NCI-H1105 (cell line): Measurements from ENCODE around the gene RPS5.
"Not testable (repeated sequence)": the region's sequence is repeated elsewhere in the genome, so short reads cannot be mapped to it uniquely, and the experiment has no call there.

Source experiments
- DNase-seq: peaks from one replicate; lab custom pipeline; 2025; lab: John Stamatoyannopoulos, UW

The RPS5 gene

DNA sequence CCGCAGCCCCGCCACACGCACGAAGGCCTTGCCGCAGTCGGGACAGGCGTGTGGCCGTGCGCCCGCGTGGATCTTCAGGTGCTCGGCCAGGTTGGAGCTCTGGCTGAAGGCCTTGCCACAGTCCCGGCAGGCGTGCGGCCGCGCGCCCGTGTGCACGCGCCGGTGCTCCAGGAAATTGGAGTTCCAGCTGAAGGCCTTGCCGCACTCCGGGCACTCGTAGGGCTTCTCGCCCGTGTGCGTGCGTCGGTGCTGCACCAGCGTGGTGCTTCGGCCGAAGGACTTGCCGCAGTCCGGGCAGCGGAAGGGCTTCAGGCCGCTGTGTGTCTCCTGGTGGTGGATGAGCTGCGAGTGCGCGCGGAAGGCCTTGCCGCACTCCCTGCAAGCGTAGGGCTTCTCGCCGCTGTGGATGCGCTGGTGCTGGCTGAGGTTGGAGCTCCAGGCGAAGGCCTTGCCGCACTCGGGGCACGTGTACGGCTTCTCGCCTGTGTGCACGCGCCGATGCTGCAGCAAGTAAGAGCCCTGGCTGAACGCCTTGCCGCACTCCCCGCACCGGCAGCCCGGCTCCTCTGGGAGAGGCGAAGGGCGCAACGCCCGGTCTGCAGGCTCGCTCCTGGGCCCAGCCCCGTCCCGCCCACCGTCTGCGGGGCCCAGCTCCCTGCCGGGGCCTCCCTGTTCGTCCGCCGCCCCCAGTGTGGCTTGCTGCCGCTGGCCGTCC, 30.1 kb upstream of the RPS5 start:
- no peak for DNase-seq

DNA sequence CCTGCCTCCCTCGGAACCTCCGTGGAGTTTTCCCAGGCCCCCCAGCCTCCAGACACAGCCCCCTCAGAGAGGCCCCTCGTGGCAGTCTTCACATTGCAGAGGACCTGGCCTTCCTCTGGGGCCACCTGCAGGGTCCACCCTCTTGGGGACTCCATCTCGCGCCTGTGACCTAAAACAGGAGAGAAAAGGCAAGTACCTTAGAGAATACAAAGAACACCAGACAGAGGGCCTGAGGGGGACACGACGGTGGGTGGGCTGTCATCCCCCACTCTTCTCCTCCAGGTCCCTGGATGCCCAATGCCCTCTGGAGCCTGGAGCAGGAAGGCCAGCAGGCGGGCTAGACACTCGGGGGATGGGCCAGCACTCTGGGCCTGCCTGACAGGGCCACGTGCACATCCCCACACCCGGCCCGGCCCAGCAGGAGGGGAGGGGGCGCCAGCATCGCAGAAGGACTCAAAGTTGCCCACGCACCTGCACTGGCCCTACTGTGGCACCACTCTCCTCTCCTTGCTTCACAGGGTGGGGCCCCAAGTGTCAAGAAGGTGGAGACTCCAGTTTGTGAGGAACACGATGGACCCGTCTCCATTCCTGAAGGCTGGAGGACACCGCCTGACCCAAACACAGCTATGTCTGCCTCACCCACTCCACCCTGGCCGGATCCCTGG, 29.5 kb upstream of the RPS5 start:
- DNase-seq = no peak

DNA sequence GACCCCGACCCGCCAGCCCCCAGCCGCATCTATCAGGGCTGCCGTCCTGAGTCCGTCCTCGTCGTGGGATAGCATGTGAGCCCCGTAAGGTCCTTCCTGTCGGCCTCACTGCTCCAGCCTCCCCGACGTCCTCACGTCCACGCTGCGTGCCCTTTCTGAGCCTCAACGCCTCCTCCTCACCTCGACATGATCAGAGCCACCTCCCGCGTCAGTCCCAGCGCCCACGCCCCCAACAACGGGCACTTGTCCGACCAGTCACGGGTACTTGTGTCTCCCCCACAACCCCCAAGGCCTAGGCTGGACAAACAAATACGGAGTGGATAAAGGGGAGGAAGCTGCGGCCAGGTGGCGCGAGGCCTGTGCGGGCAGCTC, 25.2 kb upstream of the RPS5 start:
- DNase-seq = no peak

DNA sequence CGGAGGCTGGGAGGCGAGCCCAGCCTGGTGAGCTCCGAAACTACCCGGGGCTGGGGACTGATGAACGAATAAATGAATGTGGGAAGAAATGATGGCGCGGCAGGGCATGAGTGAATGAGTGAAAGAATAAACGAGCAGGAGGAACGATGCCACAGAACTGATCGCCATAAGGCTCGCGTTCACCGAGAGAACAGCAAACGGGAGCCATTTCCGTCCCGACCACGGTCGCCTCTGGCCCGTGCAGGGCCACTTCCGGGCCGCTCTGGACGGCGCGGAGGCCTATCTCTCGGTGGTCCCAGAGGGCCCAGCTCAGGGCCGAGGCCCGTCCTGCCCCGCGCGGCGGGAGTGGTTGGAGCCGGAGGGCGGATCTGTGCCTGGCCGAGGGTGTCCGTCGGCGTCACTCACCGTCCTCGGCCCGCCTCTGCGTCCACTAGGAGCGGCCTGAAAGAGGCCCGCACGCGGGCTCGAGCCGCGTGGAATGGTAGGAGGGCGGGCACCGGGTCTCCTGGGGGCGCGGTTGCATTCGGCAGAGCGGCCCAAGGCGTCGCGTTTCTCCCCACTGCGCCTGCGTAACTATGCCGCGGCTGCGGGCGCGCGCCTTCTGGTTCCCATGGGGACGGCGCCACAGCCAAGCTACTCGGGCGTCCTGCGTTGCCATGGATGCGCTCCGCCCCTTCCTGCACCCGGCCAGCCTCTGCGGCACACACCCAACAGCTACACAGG, 24.6 kb upstream of the RPS5 start, which contains the start of gene ZNF497:
ZNF497 (minus strand) TSS at position 480 of the 723 bp plus-strand sequence. CDS start 5,116 bp downstream, outside the sequence.
- peak; percentile 91 for DNase-seq

DNA sequence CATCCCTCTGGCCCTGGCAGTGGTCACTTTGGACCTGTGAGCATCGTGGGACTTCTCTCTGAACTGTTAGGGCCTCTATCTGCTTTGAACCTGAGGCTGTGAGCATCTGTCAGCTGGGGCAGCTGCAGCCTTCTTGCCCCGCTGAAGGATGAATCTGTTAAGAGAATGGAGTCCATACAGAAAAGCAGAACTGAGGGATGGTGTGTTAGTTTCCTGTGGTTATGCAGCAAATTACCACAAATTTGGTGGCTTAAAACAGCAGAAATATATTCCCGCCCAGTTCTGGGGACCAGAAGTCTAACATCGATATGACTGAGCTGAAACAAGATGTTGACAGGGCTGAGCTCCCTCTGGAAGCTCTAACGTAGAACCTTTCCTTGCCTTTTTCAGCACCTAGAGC, 22.9 kb upstream of the RPS5 start:
- no peak for DNase-seq

DNA sequence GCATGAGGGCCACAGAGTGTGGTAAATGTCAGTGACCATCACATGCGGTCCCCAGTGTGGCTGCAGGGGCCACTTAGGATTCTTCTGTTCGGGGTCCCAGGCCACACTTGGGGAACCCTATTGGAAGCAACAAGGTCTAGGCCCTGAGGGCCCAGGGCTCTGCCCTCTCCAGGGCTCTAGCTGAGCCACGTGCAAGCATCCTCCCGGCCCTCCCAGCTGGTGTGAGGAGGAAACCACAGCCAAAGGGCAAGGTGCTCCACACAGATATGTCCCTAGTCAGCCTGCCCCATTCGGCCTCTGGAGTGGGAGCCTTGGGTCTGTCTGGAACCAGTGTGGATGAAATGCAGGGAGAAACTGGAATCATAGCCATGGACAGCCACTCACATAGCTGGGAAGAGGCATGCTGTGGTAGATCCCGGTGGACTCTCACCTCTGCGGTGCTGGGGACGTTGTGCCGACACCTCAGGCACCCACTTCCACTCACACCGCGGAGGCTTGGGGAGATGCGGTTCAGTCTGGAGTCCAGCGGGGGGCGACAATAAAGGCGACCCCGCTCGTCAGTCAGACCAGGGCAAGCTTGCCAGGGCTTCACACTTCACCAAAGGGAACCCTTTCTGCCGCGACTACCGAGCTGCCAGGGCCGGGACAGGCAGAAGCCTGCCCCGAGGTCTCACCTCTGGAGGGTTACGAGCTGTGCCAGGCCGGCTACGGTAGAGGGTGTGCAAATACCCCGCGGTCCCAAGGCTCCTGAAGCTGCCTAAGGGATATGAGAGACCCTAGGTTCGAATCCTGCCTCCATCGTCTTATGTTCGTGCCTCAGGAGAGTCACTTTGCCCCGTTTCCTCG, 20.3 kb upstream of the RPS5 start:
- no peak for DNase-seq

DNA sequence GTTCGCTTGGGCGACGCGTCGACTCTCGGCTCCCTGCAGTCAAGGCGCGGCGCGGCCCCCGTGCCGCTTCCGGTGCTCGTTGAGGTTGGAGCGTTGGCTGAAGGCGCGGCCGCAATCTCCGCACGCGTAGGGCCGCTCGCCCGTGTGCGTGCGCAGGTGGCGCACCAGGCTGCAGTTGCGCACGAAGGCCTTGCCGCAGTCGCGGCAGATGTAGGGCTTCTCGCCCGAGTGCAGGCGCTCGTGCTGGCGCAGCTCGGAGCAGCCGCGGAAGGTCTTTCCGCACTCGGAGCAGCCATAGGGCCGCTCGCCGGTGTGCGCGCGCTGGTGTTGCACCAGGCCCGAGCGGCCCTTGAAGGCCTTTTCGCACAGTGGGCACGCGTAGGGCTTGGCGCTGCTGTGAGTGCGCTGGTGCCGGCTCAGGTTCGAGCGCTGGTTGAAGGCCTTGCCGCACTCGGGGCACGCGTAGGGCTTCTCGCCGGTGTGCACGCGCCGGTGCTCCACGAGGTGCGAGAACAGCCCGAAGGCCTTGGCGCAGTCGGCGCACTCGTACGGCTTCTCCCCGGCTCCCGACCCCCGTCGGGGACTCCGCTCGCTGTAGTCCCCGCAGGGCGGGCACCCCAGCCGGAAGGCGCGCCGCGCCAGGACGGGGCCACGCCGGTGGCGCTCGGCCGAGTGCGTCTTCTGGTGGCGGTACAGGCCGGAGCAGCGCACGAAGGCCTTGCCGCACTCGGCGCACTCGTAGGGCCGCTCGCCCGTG, 19.2 kb upstream of the RPS5 start:
- DNase-seq = no peak

DNA sequence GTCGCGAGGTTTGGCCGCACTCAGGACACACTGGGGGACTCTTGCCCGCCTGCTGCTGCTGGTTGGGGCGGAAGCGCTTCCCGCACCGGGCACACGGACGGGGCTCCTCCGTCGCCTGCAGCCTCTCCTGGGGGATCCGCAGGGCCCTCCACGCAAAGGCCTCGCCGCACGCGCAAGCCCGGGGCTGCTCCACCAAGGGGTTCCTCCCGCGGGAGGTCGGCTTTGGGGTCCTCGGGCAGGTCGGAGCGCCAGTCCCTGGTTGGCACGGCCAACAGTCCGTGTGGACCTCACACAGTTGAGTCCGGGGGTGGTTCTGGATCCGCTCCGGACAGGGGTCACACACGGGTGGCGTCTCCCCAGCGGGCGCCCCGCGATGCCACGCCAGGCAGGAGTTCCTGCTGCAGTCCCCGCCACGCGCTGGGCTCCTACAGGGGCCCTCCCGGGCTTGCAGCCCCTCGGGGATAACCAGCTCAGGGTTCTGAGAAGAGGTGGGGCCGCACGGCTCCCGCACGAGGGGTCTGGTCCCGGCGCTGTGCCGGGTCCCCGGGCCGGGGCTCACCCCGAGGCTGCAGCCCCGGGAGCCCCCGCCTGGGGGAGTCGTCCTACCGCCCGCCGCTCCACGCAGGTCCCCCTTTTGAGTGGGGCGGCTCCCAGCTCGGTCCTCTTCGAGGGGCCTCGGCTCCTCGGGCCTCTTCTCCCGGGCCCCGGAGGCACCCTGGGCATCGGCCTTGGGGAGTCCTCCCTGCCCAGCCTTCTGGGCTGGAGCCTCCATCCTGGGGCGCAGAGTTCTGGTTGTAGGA, 18.3 kb upstream of the RPS5 start:
- DNase-seq = no peak

DNA sequence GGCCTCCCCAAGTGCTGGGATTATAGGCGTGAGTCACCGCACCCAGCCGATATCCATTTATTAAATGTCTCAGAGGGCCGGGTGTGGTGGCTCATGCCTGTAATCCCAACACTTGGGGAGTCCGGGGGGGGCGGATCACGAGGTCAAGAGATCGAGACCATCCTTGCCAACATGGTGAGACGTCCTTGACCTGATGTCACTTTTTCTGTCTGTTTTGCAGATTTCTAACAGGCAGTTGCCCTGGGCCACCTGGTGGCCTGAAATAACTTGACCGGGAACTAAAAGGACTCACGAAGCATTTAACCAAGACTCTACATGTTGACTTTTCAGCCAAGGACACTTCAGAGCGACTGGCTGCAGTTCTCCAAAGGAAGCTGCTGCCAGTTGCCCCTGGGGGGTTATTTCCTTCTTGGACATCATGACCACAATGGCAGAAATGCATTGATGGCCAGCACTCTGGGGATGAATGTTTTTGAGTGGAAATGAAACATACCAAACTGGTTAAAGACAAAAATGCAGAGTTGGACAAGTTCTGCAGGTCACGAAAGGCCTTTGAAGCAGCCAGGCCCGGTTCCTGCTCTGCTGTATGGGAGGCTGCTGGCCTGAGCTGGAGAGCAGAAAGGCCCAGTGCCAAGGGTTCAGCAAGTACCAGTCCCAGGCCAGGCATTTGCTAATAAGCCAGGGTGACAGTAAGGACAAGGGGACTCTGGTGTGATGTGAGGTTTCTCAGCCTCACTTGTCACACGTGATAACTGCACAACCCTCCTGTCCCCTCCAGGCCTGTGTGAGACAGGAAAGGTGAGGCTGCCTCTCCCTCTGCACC, 14.5 kb upstream of the RPS5 start:
- DNase-seq = no peak

DNA sequence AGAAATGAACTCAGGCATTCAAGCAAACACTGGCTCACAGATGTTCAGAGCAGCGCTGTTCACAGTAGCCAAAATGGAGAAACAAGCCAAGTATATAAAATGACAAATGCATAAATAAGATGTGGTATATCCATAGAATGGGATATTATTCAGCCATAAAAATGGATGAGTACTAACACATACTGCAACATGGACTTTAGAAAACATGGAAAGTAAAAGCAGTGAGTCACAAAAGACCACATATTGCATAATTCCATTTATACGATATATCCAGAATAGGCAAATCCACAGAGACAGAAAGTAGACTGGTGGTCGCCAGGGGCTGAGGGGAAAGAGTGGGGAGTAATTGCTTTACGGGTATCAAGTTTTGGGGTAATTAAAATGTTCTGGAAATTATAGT, 12.9 kb upstream of the RPS5 start:
- DNase-seq = no peak

DNA sequence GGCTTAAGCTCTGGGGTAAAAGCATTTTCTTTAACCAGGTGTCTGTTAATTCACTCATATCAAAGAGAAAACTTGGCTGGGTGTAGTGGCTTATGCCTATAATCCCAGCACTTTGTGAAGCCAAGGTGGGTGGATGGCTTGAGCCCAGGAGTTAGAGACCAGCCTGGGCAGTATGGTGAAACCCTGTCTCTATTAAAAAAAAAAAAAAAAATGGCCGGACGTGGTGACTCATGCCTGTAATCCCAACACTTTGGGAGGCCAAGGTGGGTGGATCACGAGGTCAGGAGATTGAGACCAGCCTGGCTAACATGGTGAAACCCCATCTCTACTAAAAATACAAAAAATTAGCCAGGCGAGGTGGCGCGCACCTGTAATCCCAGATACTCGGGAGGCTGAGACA, 10.3 kb upstream of the RPS5 start:
- DNase-seq = not testable (repeated sequence)

DNA sequence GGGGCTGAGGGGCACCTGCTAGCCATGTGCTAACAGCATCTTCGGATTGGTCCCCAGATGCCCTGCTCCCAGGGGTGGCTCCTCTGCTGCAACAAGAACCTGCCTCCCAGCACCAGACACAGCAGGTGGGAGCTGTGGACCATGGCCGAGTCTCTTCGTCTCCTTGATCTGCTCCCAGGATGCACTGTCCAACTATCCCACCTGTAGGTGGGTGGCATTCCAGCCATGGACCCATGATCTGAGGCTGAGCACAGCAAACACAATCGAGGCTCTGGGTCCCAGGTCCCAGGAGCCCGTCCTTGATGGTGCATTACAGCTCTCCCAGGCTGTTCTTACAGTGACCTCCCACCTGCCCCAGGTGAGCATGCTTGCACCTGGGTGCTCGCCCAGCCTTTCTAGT, 7.8 kb upstream of the RPS5 start:
- DNase-seq = no peak

DNA sequence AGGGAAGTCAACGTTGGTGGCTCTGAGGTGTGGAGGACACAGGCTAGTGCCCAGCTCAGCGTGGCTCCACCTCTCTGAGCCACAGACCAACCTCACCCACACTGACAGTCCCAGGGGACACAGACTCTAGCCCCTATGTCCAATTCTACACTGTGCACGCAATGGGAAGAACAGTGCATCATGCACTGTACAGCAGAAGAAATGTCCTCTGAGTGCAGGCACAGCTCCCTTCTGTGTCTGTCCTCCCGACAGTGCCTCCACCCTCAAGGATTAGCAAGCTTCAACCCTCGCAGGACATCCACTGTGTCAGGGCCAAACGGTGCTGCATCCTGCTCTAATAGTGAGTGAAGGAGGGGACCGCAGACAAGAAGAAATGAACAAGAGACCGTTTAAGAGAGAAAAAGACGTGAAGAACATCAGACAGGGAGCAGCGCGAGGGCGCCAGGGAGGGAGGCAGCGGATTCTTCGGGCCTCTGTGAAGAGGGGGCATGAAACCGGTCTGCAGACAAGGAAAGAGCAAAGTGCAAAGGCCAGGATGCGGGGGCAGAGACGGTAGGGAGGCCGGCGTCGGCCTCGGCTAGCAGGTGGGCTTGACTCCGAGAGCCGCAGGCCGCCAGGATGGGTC, 6.9 kb upstream of the RPS5 start:
- no peak for DNase-seq

DNA sequence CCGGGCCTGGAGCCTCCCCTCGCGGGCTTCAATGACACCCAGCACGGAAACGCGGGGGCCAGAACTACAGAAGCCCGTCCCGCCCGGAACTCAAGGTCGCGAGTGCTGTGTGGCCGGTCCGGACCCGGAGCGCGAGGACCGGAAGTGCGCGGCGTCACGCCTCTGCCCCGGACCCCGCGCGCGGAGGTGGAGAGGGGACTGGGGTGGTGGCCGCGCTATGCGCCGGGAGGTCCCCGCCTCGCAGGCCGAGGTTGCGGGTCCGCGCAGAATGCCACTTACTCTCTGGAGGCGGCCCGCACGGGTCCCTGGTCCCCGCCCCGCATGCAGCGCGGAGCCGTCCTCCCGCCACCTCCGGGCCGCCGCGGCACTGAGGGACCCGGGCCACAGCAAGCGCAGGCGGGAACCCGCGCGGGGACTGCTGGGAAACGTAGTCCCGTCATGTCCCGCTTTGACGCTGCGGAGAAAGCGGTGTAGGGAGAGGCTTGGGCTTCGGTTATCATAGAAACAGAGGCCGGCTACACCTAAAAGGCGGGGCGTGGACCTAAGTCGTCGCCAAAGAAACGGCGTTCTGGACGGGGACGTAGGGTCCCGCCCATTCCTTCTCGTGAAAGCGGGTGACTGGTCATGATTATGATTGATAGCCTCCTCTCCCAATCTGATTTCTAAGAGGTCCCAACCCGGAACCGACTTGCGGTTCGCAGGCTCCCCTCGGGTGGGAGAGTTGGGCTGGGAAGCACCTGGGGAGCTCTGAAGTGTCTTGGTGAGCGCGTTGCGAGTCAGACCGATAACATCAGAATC, 6.2 kb upstream of the RPS5 start, which contains the start of gene ZNF837:
ZNF837 (minus strand) TSS at position 369 of the 798 bp plus-strand sequence. CDS start 11,698 bp downstream, outside the sequence.
- peak; percentile 100 for DNase-seq

DNA sequence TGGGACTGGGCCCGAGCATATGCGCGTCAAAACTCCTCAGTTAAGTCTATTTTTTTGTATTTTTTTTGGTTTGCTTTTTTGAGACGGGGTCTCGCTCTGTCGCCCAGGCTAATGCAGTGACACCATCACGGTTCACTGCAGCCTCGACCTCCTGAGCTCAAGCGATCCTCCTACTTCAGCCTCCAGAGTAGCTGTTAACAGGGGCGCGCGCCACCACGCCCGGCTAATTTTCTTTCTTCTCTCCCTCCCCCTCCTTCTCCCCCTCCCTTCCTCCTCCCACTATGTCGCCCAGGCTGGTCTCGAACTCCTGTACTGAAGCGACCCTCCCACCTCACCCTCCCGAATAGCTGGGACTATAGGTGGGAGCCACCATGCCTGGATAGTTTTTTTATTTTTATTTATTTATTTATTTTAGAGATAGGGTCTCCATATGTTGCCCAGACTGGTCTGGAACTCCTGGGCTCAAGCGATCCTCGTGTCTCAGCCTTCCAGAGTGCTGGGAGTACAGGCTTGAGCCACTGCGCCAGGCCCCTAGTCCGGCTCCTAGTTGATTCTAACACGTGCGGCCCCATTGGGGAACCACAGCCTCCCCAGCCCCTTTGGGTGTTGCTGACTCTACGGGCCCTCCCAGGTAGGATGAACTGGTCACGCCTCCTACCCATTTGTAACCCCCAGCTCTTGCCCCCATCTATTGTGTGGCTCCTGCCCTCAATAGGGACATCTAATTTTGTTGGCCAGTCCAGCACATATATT, 5.4 kb upstream of the RPS5 start:
- DNase-seq = no peak

DNA sequence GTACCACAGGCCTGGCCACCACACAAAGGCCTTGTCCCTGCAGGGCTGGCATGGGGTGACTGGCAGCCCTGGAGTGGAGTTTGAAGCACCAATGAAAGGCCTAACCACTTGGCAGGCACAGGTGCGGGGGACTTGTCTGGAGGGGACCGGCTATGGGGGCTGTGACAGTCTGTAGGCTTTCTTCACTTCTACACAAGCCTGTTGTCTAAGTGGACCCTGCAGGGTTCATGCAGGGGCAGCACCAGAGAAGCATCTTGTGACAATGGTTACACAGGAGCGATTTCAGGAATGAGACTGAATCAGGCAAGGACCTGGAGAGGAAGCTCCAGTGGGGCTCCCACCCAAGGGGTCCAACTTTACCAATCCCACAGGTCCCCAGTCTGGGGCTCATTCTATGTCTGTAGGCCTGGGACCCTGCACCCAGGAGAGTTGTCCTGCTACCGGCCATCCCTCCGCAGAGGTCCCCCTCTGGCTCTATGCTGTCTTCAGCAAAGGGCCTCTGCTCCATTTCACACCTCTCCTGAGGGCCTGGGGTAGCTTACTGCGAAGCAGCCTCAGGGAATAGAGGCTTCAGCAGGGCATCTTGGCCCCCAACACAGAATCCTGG, 4.0 kb upstream of the RPS5 start:
- DNase-seq = no peak

DNA sequence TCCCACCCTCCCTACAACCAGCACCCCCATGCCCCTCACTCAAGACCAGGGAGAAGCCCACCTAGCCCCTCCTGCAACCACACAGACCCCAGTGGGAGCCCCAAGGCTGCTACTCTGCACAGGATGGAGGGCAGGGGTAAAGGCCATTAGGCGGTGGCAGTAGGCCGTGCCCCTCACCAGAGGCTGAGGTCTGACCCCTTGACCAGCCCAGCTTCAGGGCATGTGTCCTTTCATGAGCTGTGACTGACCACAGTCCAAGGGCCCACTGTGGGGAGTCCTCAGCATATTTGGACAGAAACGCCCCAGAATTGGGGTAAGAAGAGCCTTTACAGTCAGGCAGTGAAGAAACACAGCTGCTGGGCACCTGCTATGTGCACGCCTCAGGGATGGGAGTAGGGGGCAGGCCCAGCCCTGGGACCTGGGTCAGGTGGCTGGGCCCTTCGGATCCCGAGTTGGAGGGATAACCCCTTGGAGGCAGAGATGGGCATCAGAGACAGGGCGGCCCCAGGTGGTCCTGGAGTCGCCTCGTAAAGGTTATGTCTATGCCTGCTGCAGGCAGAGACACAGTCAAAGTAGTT, 1.7 kb upstream of the RPS5 start:
- DNase-seq = no peak
